WTC11 (cell line): ENCODE results near the gene IGFL2.
"Not testable (repeated sequence)": the region's sequence is repeated elsewhere in the genome, so short reads cannot be mapped to it uniquely, and the experiment has no call there.

Experiments used
- CREB1 ChIP-seq: sonication (generic); formaldehyde crosslinking; IDR thresholded peaks from 2 replicates; pipeline ENCODE4 v1.8.0; 2023; ENCODE audit warnings: mild to moderate bottlenecking, missing genetic modification reagents
- ESRRA ChIP-seq: sonication (generic); formaldehyde crosslinking; IDR thresholded peaks from 2 replicates; pipeline ENCODE4 v1.8.1; 2022; ENCODE audit warnings: mild to moderate bottlenecking, missing genetic modification reagents, borderline replicate concordance
- JAZF1 ChIP-seq: fragments of 250-450 bp; sonication (Bioruptor Pico); IDR thresholded peaks from 2 replicates; pipeline ENCODE4 v1.9.0; 2021; ENCODE audit warnings: moderate library complexity, mild to moderate bottlenecking, inconsistent platforms
- NR2C2 ChIP-seq: sonication (generic); formaldehyde crosslinking; IDR thresholded peaks from 2 replicates; pipeline ENCODE4 v1.8.0; 2022; ENCODE audit warnings: mild to moderate bottlenecking, missing genetic modification reagents
- SMAD4 ChIP-seq: sonication (generic); formaldehyde crosslinking; IDR thresholded peaks from 2 replicates; pipeline ENCODE4 v1.8.0; 2022; ENCODE audit warnings: mild to moderate bottlenecking, missing genetic modification reagents
- TCF7 ChIP-seq: sonication (generic); formaldehyde crosslinking; IDR thresholded peaks from 2 replicates; pipeline ENCODE4 v1.8.0; 2022; ENCODE audit warnings: mild to moderate bottlenecking, low read depth, missing genetic modification reagents, moderate library complexity
- ZBTB21 ChIP-seq: sonication (generic); formaldehyde crosslinking; IDR thresholded peaks from 2 replicates; pipeline ENCODE4 v1.8.1; 2023; ENCODE audit warnings: mild to moderate bottlenecking, missing genetic modification reagents, borderline replicate concordance
- ZNF121 ChIP-seq: sonication (generic); formaldehyde crosslinking; IDR thresholded peaks from 2 replicates; pipeline ENCODE4 v1.8.0; 2023; ENCODE audit warnings: missing genetic modification reagents
- TF ChIP-seq, protein P1 (sequence below): fragments of 200-600 bp; IDR thresholded peaks from 2 replicates; pipeline ENCODE4 v1.8.0; 2022; ENCODE audit warnings: antibody characterized with exemption
- TF ChIP-seq, protein P2 (sequence below): sonication (generic); formaldehyde crosslinking; IDR thresholded peaks from 2 replicates; pipeline ENCODE4 v1.8.1; 2023; ENCODE audit warnings: mild to moderate bottlenecking, missing genetic modification reagents

DNA sequence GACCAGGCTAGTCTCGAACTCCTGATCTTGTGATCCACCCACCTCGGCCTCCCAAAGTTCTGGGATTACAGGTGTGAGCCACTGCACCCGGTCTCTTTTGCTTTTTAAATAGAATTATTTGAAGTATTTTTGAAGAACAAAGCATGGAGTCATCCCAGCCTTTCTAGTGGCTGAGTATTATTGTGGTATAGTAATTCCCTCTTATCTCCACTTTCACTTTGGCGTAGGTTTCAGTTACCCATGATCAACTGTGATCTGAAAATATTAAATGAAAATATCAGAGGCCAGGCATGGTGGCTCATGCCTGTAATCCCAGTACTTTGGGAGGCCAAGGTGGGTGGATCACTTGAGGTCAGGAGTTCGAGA, 44.6 kb downstream of the IGFL2 start:
- not testable (repeated sequence) for TF ChIP-seq ESRRA; ZBTB21 (CRISPR knock-in tag); CREB1 (CRISPR knock-in tag); SMAD4 (CRISPR knock-in tag); JAZF1 (CRISPR knock-in tag); TCF7 (CRISPR knock-in tag); ZNF121; NR2C2 (CRISPR knock-in tag)
- TF ChIP-seq, protein P1, sequence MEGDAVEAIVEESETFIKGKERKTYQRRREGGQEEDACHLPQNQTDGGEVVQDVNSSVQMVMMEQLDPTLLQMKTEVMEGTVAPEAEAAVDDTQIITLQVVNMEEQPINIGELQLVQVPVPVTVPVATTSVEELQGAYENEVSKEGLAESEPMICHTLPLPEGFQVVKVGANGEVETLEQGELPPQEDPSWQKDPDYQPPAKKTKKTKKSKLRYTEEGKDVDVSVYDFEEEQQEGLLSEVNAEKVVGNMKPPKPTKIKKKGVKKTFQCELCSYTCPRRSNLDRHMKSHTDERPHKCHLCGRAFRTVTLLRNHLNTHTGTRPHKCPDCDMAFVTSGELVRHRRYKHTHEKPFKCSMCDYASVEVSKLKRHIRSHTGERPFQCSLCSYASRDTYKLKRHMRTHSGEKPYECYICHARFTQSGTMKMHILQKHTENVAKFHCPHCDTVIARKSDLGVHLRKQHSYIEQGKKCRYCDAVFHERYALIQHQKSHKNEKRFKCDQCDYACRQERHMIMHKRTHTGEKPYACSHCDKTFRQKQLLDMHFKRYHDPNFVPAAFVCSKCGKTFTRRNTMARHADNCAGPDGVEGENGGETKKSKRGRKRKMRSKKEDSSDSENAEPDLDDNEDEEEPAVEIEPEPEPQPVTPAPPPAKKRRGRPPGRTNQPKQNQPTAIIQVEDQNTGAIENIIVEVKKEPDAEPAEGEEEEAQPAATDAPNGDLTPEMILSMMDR, result not testable (repeated sequence)
- TF ChIP-seq, protein P2, sequence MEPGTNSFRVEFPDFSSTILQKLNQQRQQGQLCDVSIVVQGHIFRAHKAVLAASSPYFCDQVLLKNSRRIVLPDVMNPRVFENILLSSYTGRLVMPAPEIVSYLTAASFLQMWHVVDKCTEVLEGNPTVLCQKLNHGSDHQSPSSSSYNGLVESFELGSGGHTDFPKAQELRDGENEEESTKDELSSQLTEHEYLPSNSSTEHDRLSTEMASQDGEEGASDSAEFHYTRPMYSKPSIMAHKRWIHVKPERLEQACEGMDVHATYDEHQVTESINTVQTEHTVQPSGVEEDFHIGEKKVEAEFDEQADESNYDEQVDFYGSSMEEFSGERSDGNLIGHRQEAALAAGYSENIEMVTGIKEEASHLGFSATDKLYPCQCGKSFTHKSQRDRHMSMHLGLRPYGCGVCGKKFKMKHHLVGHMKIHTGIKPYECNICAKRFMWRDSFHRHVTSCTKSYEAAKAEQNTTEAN (CRISPR knock-in tag), result not testable (repeated sequence)
